ENCODE measurements around the gene ZNHIT3. TPM values are rescaled to one million over a fixed set of nuclear protein-coding genes. Genes with fewer than 3 reads are reported as not detected.

Gene ZNHIT3
- total and polyA plus RNA-seq, 2 of the 13 experiments (the other 11 are each of a cell fraction or from before 2014, with no cell fraction given), result 66.6 to 77.4 TPM

DNA sequence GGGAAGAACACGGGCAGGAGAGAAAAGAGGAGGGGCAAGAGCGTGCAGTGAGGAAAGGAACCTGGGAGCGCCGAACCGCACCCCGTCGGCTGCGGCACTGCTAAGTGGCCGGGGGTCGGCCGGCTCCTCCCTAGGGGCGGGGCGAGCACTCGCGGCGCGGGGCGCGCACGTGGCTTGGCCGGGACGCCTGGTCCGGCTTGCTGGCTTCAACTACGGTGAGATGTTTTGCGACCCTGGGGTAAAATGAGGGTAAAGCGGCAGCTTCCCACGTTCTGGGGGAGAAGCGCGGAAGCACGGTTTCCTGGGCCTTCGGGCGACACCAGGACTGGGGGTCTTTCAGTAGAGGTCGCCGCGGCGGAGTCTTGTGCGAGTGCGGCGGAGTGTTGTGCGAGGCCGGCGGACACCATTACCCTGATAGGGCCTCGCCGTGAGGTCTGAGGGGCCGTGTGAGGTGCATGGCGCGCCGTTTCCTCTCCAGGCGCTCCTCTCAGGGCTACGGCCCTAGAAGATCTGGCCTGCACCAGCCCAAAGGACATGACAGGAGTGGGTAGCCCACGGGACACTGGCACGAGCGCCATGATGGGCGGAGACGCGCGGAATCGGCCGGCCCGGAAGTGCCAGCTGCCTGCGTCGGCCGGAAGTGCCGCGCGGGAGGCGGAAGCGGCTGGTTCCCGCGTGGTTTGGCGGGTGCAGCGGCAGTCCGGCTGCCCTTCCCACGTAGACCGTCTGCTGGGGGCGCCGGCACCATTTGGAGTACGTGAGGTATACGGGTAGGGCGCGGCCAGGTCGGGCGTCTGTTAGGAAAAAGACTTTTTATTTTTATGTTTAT lies 48.6 kb downstream of the ZNHIT3 start, which contains the start of the genes MYO19 and PIGW (continued):
- TF ChIP-seq, protein P1, sequence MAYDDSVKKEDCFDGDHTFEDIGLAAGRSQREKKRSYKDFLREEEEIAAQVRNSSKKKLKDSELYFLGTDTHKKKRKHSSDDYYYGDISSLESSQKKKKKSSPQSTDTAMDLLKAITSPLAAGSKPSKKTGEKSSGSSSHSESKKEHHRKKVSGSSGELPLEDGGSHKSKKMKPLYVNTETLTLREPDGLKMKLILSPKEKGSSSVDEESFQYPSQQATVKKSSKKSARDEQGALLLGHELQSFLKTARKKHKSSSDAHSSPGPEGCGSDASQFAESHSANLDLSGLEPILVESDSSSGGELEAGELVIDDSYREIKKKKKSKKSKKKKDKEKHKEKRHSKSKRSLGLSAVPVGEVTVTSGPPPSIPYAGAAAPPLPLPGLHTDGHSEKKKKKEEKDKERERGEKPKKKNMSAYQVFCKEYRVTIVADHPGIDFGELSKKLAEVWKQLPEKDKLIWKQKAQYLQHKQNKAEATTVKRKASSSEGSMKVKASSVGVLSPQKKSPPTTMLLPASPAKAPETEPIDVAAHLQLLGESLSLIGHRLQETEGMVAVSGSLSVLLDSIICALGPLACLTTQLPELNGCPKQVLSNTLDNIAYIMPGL (CRISPR knock-in tag; IDR thresholded peaks at IDR 0.05; ENCODE audit: borderline replicate concordance in 1 of 2, low read depth in 1 of 2), result peak in 1 of 2 experiments; percentile 75
- TF ChIP-seq KDM4B (CRISPR knock-in tag; IDR thresholded peaks at IDR 0.05), result peak; percentile 50; the same call in 1 of the 2 replicates
- peak; percentile 67 for TF ChIP-seq TEAD3 (CRISPR knock-in tag; optimal IDR thresholded peaks at IDR 0.05; ENCODE audit: borderline replicate concordance)
- no peak for TF ChIP-seq ZNF292 (CRISPR knock-in tag; IDR thresholded peaks at IDR 0.05; ENCODE audit: borderline replicate concordance, low read depth)
- TF ChIP-seq ELK4 (CRISPR knock-in tag; IDR thresholded peaks at IDR 0.05; ENCODE audit: borderline replicate concordance), result no peak; the same call in none of the 2 replicates
- peak; percentile 1; the same call in 1 of the 2 replicates for TF ChIP-seq CCDC6 (CRISPR knock-in tag; IDR thresholded peaks at IDR 0.05)
- peak; percentile 89 for TF ChIP-seq GMEB1 (CRISPR knock-in tag; IDR thresholded peaks at IDR 0.05; ENCODE audit: borderline replicate concordance)
- TF ChIP-seq ZSCAN25 (CRISPR knock-in tag; IDR thresholded peaks at IDR 0.05), result no peak; the same call in 1 of the 2 replicates
- 0 out of 2 replicates have a peak, but pooled peaks have one; percentile 55 for TF ChIP-seq ZNF33B (CRISPR knock-in tag; IDR thresholded peaks at IDR 0.05)
- TF ChIP-seq, protein P2, sequence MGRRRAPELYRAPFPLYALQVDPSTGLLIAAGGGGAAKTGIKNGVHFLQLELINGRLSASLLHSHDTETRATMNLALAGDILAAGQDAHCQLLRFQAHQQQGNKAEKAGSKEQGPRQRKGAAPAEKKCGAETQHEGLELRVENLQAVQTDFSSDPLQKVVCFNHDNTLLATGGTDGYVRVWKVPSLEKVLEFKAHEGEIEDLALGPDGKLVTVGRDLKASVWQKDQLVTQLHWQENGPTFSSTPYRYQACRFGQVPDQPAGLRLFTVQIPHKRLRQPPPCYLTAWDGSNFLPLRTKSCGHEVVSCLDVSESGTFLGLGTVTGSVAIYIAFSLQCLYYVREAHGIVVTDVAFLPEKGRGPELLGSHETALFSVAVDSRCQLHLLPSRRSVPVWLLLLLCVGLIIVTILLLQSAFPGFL (CRISPR knock-in tag; IDR thresholded peaks at IDR 0.05), result 0 out of 2 replicates have a peak, but pooled peaks have one; percentile 13
- TF ChIP-seq PCBP2 (optimal IDR thresholded peaks at IDR 0.05; ENCODE audit: low read depth, low read length, poor library complexity, severe bottlenecking), result no peak
- TF ChIP-seq, protein P3, sequence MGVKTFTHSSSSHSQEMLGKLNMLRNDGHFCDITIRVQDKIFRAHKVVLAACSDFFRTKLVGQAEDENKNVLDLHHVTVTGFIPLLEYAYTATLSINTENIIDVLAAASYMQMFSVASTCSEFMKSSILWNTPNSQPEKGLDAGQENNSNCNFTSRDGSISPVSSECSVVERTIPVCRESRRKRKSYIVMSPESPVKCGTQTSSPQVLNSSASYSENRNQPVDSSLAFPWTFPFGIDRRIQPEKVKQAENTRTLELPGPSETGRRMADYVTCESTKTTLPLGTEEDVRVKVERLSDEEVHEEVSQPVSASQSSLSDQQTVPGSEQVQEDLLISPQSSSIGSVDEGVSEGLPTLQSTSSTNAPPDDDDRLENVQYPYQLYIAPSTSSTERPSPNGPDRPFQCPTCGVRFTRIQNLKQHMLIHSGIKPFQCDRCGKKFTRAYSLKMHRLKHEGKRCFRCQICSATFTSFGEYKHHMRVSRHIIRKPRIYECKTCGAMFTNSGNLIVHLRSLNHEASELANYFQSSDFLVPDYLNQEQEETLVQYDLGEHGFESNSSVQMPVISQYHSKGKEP (CRISPR knock-in tag; IDR thresholded peaks at IDR 0.05), result peak; percentile 75; the same call in 1 of the 2 replicates
- TF ChIP-seq ATF7-NPFF (CRISPR knock-in tag; IDR thresholded peaks at IDR 0.05; ENCODE audit: low read depth), result peak; percentile 85
- TF ChIP-seq ZNF589 (CRISPR knock-in tag; conservative IDR thresholded peaks at IDR 0.05), result no peak; the same call in 1 of the 2 replicates
- no peak for TF ChIP-seq ZNF737 (CRISPR knock-in tag; IDR thresholded peaks at IDR 0.05; ENCODE audit: borderline replicate concordance)
- no peak; the same call in 1 of the 2 replicates for TF ChIP-seq KDM5B (CRISPR knock-in tag; IDR thresholded peaks at IDR 0.05; ENCODE audit: borderline replicate concordance)
